ENCODE measurements around the gene LRRC39. TPM values are rescaled to one million over a fixed set of nuclear protein-coding genes. Genes with fewer than 3 reads are reported as not detected.

Gene LRRC39
- total RNA-seq, 6 experiments from 2014 or later, result 0.10 to 0.39 (median 0.26) TPM; not detected in 2

- Histone ChIP-seq H3K36me3 (no peaks in the 10 kb centered on the region), H3K9me3 (no peaks in the 10 kb centered on the region), H3K4me1 (no peaks in the 10 kb centered on the region), H3K27ac (no peak overlapping the region), H3K27me3 (no peaks in the 10 kb centered on the region), H3K4me3 (no peak overlapping the region)
- intact Hi-C loops (cut with DNase I), result no loop called here
- TF ChIP-seq, protein P1, sequence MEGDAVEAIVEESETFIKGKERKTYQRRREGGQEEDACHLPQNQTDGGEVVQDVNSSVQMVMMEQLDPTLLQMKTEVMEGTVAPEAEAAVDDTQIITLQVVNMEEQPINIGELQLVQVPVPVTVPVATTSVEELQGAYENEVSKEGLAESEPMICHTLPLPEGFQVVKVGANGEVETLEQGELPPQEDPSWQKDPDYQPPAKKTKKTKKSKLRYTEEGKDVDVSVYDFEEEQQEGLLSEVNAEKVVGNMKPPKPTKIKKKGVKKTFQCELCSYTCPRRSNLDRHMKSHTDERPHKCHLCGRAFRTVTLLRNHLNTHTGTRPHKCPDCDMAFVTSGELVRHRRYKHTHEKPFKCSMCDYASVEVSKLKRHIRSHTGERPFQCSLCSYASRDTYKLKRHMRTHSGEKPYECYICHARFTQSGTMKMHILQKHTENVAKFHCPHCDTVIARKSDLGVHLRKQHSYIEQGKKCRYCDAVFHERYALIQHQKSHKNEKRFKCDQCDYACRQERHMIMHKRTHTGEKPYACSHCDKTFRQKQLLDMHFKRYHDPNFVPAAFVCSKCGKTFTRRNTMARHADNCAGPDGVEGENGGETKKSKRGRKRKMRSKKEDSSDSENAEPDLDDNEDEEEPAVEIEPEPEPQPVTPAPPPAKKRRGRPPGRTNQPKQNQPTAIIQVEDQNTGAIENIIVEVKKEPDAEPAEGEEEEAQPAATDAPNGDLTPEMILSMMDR (IDR thresholded peaks at IDR 0.05), result no peak
- no peak for TF ChIP-seq POLR2A (IDR thresholded peaks at IDR 0.05)
- no peak for DNase-seq
- ATAC-seq, result no peak
- WGBS (ENCODE audit: insufficient coverage, low coverage, low lambda C conversion rate, missing lambda C conversion rate), result 62% methylated on average over 2 of the region's 2 CpGs
Observed at GRCh38 chr1:100164216-100164615, 13.8 kb downstream of the LRRC39 start.

- TF ChIP-seq, protein P1 (IDR thresholded peaks at IDR 0.05), result no peak
- TF ChIP-seq POLR2A (IDR thresholded peaks at IDR 0.05), result no peak
- intact Hi-C loops (cut with DNase I), result no loop called here
- no peak overlapping the region for H3K4me3 ChIP-seq
Observed at GRCh38 chr1:100162881-100163280, 15.2 kb downstream of the LRRC39 start.

GRCh38 chr1:100152271-100152670 is 25.8 kb downstream of the LRRC39 start:
- H3K27ac ChIP-seq, result no peak overlapping the region
- peaks cover 0 to 25% (median 6%) of the 10 kb centered on the region in 4 donors for H3K36me3 ChIP-seq
- ATAC-seq, result no peak
- no peaks in the 10 kb centered on the region for H3K4me1 ChIP-seq
- no peaks in the 10 kb centered on the region for H3K27me3 ChIP-seq
- DNase-seq, result no peak
- no peak for TF ChIP-seq POLR2A (IDR thresholded peaks at IDR 0.05)
- TF ChIP-seq, protein P1 (IDR thresholded peaks at IDR 0.05), result no peak
- intact Hi-C loops (cut with DNase I), result no loop called here
- no peaks in the 10 kb centered on the region for H3K9me3 ChIP-seq
- WGBS (ENCODE audit: insufficient coverage, low coverage, low lambda C conversion rate, missing lambda C conversion rate), result 74% methylated on average over 4 of the region's 4 CpGs
- H3K4me3 ChIP-seq, result no peak overlapping the region

More at GRCh38 chr1:100162881-100163280, 15.2 kb downstream of the LRRC39 start:
- no peaks in the 10 kb centered on the region for H3K9me3 ChIP-seq
- no peaks in the 10 kb centered on the region for H3K27me3 ChIP-seq
- no peaks in the 10 kb centered on the region for H3K36me3 ChIP-seq
- no peak for ATAC-seq
- H3K27ac ChIP-seq, result no peak overlapping the region
- H3K4me1 ChIP-seq, result no peaks in the 10 kb centered on the region
- no peak for DNase-seq

- WGBS (ENCODE audit: insufficient coverage, low coverage, low lambda C conversion rate, missing lambda C conversion rate), result 40% methylated on average over 2 of the region's 2 CpGs
Observed at GRCh38 chr1:100151679-100152078, 26.4 kb downstream of the LRRC39 start.

More at GRCh38 chr1:100151679-100152078, 26.4 kb downstream of the LRRC39 start:
- DNase-seq (no peak), ATAC-seq (no peak)
- Histone ChIP-seq H3K9me3 (no peaks in the 10 kb centered on the region), H3K27ac (no peak overlapping the region), H3K4me3 (no peak overlapping the region), H3K27me3 (no peaks in the 10 kb centered on the region), H3K4me1 (no peaks in the 10 kb centered on the region), H3K36me3 (peaks cover 0 to 31% (median 7%) of the 10 kb centered on the region in 4 donors)
- no peak for TF ChIP-seq POLR2A (IDR thresholded peaks at IDR 0.05)
- TF ChIP-seq, protein P1 (IDR thresholded peaks at IDR 0.05), result no peak
- intact Hi-C loops (cut with DNase I), result no loop called here
